Neutrophil (primary cell): ENCODE results near the gene COL8A2.
"Not testable (repeated sequence)": the region's sequence is repeated elsewhere in the genome, so short reads cannot be mapped to it uniquely, and the experiment has no call there.

ENCODE experiments used
- H3K27ac ChIP-seq: fragments of 200-600 bp; sonication (generic); 2 replicates; pipeline ENCODE4 v1.5.1; 2016; ENCODE audit warnings: mild to moderate bottlenecking, moderate library complexity
- H3K27me3 ChIP-seq: fragments of 200-600 bp; sonication (generic); 2 replicates; pipeline ENCODE4 v1.6.0; 2016; ENCODE audit warnings: mild to moderate bottlenecking
- H3K36me3 ChIP-seq: fragments of 200-600 bp; sonication (generic); 2 replicates; pipeline ENCODE4 v1.5.1; 2017
- H3K4me1 ChIP-seq, 2 experiments: fragments of 200-600 bp in 1 of 2; sonication (generic) in 1 of 2; 1 replicate in 1 of 2; 2 replicates in 1 of 2; pipeline versions ENCODE4 v1.5.1 to v1.6.1; 2013 to 2016; ENCODE audit warnings: low read depth in 1 of 2, low read length in 1 of 2, mild to moderate bottlenecking in 1 of 2, moderate library complexity in 1 of 2; ENCODE audit not compliant: control insufficient read depth in 1 of 2, insufficient read depth in 1 of 2
- H3K4me3 ChIP-seq, 2 experiments: fragments of 200-600 bp in 1 of 2; sonication (generic) in 1 of 2; 1 replicate in 1 of 2; 2 replicates in 1 of 2; pipeline ENCODE4 v1.5.1; 2013 to 2016; ENCODE audit warnings: low read depth in 1 of 2, low read length in 1 of 2, mild to moderate bottlenecking in 1 of 2, moderate library complexity in 1 of 2
- H3K9me3 ChIP-seq: fragments of 200-600 bp; sonication (generic); 2 replicates; pipeline ENCODE4 v1.5.1; 2016
- TF ChIP-seq, protein P1 (sequence below): fragments of 200-600 bp; sonication (generic); IDR thresholded peaks from 2 replicates; pipeline ENCODE4 v1.5.1; 2016; ENCODE audit warnings: antibody characterized with exemption

The COL8A2 gene

DNA sequence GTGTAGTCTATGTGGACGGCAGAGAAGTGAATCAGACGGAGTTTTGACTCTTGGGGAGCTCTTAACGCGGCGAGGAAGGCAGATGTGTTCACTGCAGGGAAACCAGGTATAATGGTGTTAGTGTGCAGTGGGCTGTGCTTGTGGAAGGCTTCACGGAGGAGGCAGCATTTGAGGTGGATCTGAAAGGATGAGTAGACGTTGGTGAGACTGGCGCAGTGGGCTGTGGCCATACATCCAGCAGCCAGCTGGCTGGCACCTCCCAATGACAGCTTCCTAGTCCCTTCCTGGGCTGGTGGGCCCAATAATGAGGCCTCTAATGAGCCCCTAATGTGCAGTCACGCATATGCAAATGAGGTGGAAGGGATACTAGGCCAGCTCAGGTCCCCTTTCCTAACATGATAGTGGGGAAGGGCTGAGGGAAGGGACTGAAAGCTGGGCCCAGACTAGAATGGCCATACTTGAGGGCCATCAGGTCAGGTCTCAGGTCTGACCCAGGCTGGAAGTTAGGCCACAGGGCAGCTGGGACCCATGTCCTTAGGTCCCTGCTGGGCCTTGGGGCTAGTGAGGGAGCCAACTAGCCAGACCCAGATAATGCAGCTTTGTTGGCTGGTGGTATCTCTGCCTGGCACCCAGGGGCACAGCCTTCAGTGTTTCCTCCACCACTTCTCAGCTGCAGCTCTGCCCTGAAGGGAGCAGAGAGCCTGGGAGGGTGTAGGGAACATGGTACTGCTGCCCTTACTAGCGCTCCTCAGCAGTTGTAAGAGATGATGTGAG is 34.8 kb upstream of the COL8A2 start:
- TF ChIP-seq, protein P1, sequence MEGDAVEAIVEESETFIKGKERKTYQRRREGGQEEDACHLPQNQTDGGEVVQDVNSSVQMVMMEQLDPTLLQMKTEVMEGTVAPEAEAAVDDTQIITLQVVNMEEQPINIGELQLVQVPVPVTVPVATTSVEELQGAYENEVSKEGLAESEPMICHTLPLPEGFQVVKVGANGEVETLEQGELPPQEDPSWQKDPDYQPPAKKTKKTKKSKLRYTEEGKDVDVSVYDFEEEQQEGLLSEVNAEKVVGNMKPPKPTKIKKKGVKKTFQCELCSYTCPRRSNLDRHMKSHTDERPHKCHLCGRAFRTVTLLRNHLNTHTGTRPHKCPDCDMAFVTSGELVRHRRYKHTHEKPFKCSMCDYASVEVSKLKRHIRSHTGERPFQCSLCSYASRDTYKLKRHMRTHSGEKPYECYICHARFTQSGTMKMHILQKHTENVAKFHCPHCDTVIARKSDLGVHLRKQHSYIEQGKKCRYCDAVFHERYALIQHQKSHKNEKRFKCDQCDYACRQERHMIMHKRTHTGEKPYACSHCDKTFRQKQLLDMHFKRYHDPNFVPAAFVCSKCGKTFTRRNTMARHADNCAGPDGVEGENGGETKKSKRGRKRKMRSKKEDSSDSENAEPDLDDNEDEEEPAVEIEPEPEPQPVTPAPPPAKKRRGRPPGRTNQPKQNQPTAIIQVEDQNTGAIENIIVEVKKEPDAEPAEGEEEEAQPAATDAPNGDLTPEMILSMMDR: no peak
- no peaks in the 10 kb centered on the region for H3K9me3 ChIP-seq
- peak overlapping the region in 1 of 2 experiments; percentile 34 for H3K4me3 ChIP-seq
- H3K4me1 ChIP-seq: peaks cover 67 to 68% of the 10 kb centered on the region in 2 experiments
- H3K36me3 ChIP-seq: no peaks in the 10 kb centered on the region
- no peaks in the 10 kb centered on the region for H3K27me3 ChIP-seq
- H3K27ac ChIP-seq: peak overlapping the region; percentile 96

DNA sequence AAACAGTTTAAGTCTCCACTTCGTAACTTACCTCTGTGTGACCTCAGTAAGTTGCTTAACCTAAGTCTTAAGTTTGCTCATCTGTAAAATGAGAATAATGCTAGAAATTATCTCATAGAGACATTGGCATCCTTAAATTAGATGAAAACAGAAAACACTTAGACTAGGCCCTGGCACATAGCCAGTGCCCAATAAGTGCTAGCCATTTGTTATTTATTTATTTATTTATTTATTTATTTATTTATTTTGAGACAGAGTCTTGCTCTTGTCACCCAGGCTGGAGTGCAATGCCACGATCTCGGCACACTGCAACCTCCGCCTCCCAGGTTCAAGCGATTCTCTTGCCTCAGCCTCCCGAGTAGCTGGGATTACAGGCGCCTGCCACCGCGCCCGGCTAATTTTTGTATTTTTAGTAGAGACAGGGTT is 33.8 kb upstream of the COL8A2 start:
- not testable (repeated sequence) for H3K27me3 ChIP-seq, H3K4me3 ChIP-seq, H3K9me3 ChIP-seq, H3K36me3 ChIP-seq
- peaks cover 69 to 72% of the 10 kb centered on the region in 2 experiments for H3K4me1 ChIP-seq
- H3K27ac ChIP-seq: peak overlapping the region; percentile 99

DNA sequence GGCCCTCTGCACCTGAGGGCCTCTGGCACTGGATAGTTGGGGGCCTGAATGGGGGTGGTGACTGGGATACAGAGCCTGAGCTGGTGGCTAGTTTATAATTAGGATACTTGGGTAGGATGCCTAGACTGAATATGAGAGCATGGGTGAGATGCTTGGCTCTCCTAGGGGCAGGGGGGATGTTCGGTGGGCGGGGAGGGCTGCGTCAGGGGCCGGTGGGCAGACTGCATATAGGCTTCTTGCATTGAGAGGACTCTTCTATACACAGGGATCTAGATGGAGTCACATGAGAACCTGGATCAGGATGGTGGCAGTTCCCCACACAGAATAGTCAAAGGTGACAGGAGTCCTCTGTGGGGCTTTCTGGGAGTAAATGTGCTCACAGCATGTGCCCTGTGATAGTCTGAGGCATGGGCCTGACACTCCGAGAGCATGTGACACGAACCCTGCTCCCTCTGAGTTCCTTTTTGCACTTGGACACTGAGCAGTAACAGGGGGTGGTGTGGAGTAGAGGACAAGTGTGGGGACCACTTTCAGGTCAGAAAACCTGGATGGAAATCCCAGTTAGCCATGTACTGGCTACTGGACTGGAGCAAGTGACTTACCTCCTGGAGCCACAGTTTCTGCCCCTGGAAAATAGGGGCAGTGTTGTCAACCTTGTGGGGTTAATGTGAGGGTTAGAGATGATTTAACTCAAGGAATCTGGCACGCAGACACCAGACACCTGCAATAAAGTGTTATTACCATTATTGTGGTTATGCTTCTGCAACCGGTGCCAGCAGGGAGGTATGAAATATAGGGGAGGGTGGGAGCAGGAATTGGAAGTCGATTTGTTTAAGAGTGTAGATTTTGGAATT is 33.2 kb upstream of the COL8A2 start:
- no peaks in the 10 kb centered on the region for H3K9me3 ChIP-seq
- H3K27me3 ChIP-seq: no peaks in the 10 kb centered on the region
- peaks cover 69 to 72% of the 10 kb centered on the region in 2 experiments for H3K4me1 ChIP-seq
- no peaks in the 10 kb centered on the region for H3K36me3 ChIP-seq
- peak overlapping the region; percentile 99 for H3K27ac ChIP-seq
- TF ChIP-seq, protein P1: no peak
- peak overlapping the region; percentile 85 to 96 for H3K4me3 ChIP-seq

DNA sequence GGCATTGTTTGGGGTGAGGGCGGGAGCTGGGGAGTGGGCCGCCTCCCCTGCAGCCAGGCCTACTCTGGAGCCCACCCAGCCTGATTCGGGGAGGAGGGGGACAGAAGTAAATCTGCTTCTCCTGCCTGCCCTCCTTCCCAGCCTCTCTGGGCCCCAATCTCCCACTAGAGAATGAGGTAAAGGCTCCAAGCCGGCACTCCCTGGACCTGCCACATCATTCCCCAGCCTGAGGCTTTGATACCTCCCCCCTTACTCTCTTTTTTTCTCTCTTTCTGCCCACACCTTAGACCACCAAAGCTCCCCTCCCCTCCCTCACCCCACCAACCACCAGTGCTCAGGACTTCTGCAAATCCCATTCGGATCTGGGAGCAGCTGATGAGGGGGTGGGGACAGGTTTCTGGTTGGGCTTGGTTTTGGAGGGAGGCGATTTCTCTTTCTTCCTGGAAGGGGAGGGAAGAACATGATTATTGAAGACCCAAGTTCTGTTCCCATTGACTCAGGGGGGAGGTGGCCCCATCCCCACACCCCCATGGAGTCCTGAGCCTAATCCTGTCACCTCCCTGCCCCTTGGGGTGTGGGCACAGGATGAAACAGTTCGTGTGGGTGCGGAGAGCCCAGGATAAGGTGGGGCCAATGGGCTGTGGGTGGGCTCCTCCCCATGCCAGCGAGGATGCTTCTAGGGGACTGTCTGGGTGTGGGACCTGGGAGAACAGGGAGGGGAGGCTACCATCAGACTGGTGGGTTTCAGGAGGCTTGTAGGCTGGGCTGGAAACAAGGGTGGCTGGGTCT is 32.3 kb upstream of the COL8A2 start:
- Histone ChIP-seq H3K36me3 (no peaks in the 10 kb centered on the region), H3K27me3 (no peaks in the 10 kb centered on the region), H3K4me3 (peak overlapping the region; percentile 85 to 96), H3K27ac (peak overlapping the region; percentile 99), H3K9me3 (no peaks in the 10 kb centered on the region), H3K4me1 (peaks cover 61 to 64% of the 10 kb centered on the region in 2 experiments)
- TF ChIP-seq, protein P1: no peak

DNA sequence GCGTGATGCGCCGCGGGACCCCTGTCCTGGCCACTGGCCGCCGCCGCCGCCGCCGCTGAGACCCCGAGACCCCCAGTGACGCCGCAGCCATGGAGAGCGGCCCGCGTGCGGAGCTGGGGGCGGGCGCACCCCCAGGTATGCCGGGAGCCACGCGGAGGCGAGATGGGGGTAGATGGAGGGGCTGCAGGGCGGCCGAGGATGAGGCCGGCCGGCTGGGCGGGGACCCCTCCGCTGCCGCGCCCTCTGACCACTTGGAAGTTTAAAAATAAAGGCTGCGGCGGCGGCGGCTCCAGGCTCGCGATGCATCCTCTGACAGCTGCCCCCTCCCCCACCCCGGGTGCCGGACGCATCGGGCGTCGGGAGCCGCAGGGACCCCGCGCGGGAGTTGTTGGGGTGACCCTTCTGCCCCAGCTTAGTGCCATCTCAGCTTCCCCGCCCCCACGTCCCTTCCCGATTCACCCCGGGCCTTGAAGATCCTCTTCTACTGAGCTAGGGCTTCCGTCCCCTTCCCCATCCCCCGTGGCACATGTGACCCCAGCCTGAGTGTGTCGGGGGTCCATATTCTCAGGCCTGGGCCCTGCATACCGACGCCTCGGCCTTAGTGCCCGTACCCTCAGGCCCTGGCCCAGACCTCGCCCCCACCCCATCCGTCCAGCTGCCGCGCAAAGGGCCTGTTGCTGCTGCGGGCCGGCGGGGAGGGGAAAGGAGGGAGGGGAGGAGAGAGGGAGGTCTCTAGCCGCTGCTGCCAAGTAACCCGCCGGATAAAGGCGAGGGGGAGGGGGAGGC is 31.5 kb upstream of the COL8A2 start:
- no peaks in the 10 kb centered on the region for H3K36me3 ChIP-seq
- H3K9me3 ChIP-seq: no peaks in the 10 kb centered on the region
- TF ChIP-seq, protein P1: peak; percentile 14
- no peaks in the 10 kb centered on the region for H3K27me3 ChIP-seq
- peaks cover 60 to 64% of the 10 kb centered on the region in 2 experiments for H3K4me1 ChIP-seq
- peak overlapping the region; percentile 85 to 96 for H3K4me3 ChIP-seq
- peak overlapping the region; percentile 99 for H3K27ac ChIP-seq
